Fibroblast of villous mesenchyme (primary cell): ENCODE measurements around the gene IGSF9B. TPM values are rescaled to one million over a fixed set of nuclear protein-coding genes. Genes with fewer than 3 reads are reported as not detected.

Experiments
- DNase-seq: peaks from one replicate; pipeline ENCODE4 v3.0.0-alpha.2; 2010; ENCODE audit warnings: low read depth
- H3K4me3 ChIP-seq: 2 replicates; pipeline ENCODE4 v1.5.1; 2011; ENCODE audit warnings: low read depth, mild to moderate bottlenecking, low read length
- total RNA-seq: library from RNA; depleted of rRNA; stranded (reverse); fragments of >200 nt; gene quantifications from 2 replicates; pipeline ENCODE4 v1.2.3, GENCODE V29; 2012
- TF ChIP-seq, protein P1 (sequence below): IDR thresholded peaks from 2 replicates; pipeline ENCODE4 v1.5.1; 2012; ENCODE audit warnings: low read depth, mild to moderate bottlenecking, low read length; ENCODE audit not compliant: insufficient read depth

IGSF9B gene
- total RNA-seq, 1 donor: under 0.01 TPM

DNA sequence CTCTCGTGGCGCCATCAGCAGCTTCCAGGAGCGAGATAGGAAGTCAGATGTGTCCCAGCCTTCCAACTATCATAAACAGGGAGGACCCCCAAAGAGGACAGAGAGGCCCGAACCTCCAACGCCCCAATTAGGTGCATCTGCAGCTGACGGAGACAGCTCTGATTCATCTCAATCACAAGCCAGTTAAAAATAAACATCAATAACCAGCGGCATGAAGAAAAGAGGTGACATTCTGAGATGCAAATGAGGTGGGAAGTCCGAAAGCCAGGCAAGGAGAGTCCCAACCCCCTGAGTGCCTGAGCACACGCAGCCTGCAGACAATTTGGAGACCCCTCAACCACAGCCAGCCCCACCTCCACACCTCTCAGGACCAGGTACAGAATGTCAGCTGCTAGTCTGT is 28.1 kb upstream of the IGSF9B start:
- H3K4me3 ChIP-seq: no peak overlapping the region
- DNase-seq: no peak
- TF ChIP-seq, protein P1, sequence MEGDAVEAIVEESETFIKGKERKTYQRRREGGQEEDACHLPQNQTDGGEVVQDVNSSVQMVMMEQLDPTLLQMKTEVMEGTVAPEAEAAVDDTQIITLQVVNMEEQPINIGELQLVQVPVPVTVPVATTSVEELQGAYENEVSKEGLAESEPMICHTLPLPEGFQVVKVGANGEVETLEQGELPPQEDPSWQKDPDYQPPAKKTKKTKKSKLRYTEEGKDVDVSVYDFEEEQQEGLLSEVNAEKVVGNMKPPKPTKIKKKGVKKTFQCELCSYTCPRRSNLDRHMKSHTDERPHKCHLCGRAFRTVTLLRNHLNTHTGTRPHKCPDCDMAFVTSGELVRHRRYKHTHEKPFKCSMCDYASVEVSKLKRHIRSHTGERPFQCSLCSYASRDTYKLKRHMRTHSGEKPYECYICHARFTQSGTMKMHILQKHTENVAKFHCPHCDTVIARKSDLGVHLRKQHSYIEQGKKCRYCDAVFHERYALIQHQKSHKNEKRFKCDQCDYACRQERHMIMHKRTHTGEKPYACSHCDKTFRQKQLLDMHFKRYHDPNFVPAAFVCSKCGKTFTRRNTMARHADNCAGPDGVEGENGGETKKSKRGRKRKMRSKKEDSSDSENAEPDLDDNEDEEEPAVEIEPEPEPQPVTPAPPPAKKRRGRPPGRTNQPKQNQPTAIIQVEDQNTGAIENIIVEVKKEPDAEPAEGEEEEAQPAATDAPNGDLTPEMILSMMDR: no peak

DNA sequence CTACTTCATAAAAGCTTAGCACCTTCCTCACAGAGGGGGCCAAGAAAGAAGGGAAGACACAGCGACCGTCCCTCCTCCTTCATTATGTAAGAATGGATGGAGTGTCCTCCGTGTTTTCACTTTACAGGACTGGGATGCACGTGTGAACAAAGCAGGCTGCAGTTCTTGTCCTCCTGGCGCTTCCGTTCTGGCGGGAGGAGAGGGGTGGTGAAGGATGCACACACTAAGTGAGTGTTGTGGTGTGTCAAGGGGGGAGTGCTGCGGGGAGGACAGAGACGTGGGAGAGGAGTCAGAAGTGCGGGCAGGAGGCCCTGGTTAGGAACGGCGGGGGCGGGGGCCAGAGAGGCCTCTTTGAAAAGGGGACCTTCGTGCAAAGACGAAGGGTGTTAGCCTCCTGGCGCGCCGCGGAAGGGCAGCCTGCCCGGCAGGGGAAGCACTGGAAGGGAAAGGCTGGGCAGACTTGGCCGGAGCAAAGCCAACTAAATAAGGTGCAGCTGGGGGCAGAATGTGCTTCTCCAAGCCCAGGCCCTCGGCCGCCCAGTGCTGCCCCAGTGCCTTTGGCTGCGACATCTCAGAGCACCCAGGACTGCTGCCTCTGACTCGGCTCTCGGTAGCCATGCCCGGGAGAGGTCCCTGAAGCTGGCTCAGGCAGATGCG is 27.0 kb upstream of the IGSF9B start:
- TF ChIP-seq, protein P1: no peak
- no peak overlapping the region for H3K4me3 ChIP-seq
- no peak for DNase-seq

DNA sequence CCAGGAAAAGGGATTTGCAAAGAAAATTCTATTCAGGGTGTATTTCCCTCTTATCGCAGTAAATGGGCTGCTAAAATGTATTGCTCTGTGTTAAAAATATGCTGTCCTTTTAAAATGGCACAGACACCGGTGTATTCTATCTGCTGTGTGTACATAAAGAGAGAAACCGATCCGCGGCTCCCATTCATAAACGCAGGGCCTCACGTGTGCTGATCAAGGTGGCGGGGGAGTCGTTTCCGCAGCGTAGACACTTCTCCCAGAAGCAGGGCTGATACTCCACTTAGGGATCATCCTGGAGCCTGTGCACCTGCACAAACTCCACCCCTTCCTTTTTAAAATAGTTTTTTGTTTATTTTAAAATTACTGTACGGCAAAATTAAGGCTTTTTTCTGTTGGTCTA is 26.1 kb upstream of the IGSF9B start:
- TF ChIP-seq, protein P1: no peak
- DNase-seq: no peak
- H3K4me3 ChIP-seq: no peak overlapping the region

DNA sequence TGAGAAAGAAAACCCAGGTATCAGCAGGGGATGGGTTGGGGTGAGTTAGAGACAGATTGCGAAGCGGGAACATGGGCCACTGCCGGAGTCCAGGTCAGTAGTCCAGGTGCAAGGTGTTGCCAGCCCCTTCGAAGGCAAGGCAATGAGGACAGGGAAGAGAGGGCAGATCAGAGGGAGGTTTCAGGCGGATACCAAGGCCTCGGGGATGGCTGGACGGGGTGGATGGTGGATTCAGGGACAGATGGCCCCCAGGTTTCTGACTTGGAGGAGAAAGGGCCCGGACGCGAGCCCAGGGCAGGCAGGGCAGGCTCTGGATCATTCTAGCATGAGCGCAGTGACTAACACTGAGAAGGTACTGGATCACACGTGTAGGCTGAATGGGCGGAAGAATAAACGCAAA is 25.4 kb upstream of the IGSF9B start:
- DNase-seq: no peak
- TF ChIP-seq, protein P1: no peak
- H3K4me3 ChIP-seq: no peak overlapping the region

DNA sequence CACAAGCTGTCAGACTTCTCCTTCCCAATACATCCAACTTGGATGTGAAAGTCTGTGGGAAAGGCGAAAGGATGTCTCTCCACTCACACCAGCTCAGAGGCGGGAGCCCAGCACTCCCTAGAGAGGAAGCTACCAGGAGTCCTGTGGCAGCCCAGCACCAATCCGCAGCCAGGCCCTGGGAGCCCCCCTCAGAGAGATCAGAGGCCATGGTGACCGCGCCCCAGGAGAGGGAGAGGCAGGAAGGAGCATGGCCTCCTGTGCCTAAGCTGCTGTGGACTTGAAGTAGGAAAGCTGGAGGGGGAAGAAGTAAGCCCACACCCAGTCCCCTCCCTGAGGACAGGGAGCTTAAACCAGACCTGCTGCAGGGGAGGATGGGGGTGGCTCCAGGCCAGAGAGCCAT is 24.4 kb upstream of the IGSF9B start:
- DNase-seq: no peak
- no peak overlapping the region for H3K4me3 ChIP-seq
- TF ChIP-seq, protein P1: no peak

DNA sequence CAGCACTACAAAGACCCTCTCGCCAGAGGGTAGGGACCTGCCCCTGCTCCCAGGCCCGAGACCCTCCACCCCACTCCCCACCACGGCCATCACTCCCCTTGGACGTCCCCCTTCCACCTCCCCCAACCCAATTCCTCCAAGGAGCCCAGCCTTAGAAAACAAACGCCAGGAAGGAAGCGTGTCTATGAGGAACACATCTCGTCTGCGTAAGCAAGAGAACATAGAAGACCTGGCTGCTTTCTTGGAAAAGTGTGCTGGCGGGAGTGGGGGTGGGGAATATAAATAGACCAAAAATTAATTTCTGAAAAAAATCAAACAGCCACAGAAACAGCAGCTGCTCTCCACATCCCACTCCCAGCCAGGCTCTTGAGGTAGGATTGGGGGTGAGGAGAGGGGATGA is 23.9 kb upstream of the IGSF9B start:
- no peak overlapping the region for H3K4me3 ChIP-seq
- DNase-seq: no peak
- TF ChIP-seq, protein P1: no peak

DNA sequence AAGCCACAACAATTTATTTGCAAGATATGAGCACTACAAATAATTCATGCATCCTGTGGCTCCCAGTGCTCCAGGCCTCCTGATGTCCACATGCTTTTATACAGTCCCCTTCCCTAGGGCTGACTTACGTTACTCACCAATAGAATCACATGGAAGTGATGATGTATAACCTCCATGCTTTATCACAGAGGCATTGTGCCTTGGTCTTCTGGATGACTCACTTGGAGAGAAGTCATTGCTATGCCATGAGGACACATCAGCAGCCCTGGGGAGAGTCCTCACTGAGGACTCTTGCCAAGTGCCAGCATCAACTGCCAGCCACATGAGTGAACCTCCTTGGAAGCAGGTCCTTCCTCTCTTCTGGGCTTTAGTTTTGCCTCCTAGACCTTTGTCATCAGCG is 22.0 kb upstream of the IGSF9B start:
- DNase-seq: no peak
- no peak overlapping the region for H3K4me3 ChIP-seq
- TF ChIP-seq, protein P1: no peak
